Uterus (tissue), 4 donors: ENCODE results near the gene ELMO2. TPM values are rescaled to one million over a fixed set of nuclear protein-coding genes. Genes with fewer than 3 reads are reported as not detected.

ENCODE experiments used
- DNase-seq, 2 donors: peaks; one replicate each; pipeline ENCODE4 v3.0.0-alpha.2; 2019 to 2020
- H3K27ac ChIP-seq, 2 donors: fragments of 200-600 bp; sonication (generic); 1 replicate in 1 of 2; 2 replicates in 1 of 2; pipeline ENCODE4 v1.5.1; 2016 to 2018
- H3K27me3 ChIP-seq, 2 donors: fragments of 200-600 bp; sonication (generic); one replicate each; pipeline ENCODE4 v1.5.1; 2018 to 2019; ENCODE audit warnings: control low read depth in 1 of 2
- H3K36me3 ChIP-seq, 2 donors: fragments of 200-600 bp; sonication (generic); one replicate each; pipeline ENCODE4 v1.5.1; 2019; ENCODE audit warnings: control low read depth in 1 of 2
- H3K4me1 ChIP-seq, 2 donors: fragments of 200-600 bp; sonication (generic); one replicate each; pipeline ENCODE4 v1.5.1; 2018 to 2019; ENCODE audit warnings: control low read depth in 1 of 2
- H3K4me3 ChIP-seq, 2 donors: fragments of 200-600 bp; sonication (generic); 1 replicate in 1 of 2; 2 replicates in 1 of 2; pipeline ENCODE4 v1.5.1; 2018 to 2019; ENCODE audit warnings: mild to moderate bottlenecking in 1 of 2
- H3K9me3 ChIP-seq, 2 donors: fragments of 200-600 bp; sonication (generic); one replicate each; pipeline ENCODE4 v1.5.1; 2019; ENCODE audit warnings: control low read depth in 1 of 2
- CTCF ChIP-seq, 4 experiments: fragments of 200-600 bp in 2 of 4; fragments of 450-650 bp in 2 of 4; sonication (generic) in 2 of 4; IDR thresholded peaks; one replicate each; pipeline ENCODE4 v1.5.1; 2016 to 2019; ENCODE audit warnings: antibody characterized with exemption in 4 of 4, mild to moderate bottlenecking in 2 of 4, moderate library complexity in 1 of 4
- POLR2A ChIP-seq, 2 donors: fragments of 450-650 bp; IDR thresholded peaks; one replicate each; pipeline ENCODE4 v1.6.1; 2016; ENCODE audit warnings: antibody characterized with exemption in 2 of 2, mild to moderate bottlenecking in 1 of 2, moderate library complexity in 1 of 2
- intact Hi-C: fragments of 100-400 bp; cut with DNase I; formaldehyde crosslinking; loops from one replicate; pipeline ENCODE4 v1.15.1; 2023; ENCODE audit warnings: low total_unique reads
- total RNA-seq, 4 donors: library from RNA; depleted of rRNA in 3 of 4; stranded (reverse); fragments of >200 nt in 3 of 4; gene quantifications; one replicate each; pipeline versions ENCODE4 v1.1.0 to v1.2.4, GENCODE V29; 2014 to 2023
- donor health status: DM: yes; HTN: yes; CAD: no.

Gene ELMO2
- total RNA-seq, 4 donors from 2014 or later, result 18.5 to 112 (median 57.2) TPM

GRCh38 chr20:46322641-46323040 is 83.8 kb downstream of the ELMO2 start:
- TF ChIP-seq CTCF (IDR thresholded peaks at IDR 0.05), result no peak
- TF ChIP-seq POLR2A (IDR thresholded peaks at IDR 0.05), result no peak
- Histone ChIP-seq H3K36me3 (no peaks in the 10 kb centered on the region), H3K4me3 (no peak overlapping the region), H3K4me1 (no peaks in the 10 kb centered on the region), H3K27ac (no peak overlapping the region), H3K9me3 (no peaks in the 10 kb centered on the region), H3K27me3 (no peaks in the 10 kb centered on the region)
- DNase-seq, result no peak
- intact Hi-C loops, result no loop called here

GRCh38 chr20:46317685-46318177 is 88.7 kb downstream of the ELMO2 start:
- intact Hi-C loops, result no loop called here
- DNase-seq, result no peak
- Histone ChIP-seq H3K4me3 (no peak overlapping the region), H3K36me3 (no peaks in the 10 kb centered on the region), H3K27ac (no peak overlapping the region), H3K4me1 (peaks cover 0 to 2% of the 10 kb centered on the region in 2 donors), H3K27me3 (peaks cover 5 to 24% of the 10 kb centered on the region in 2 donors), H3K9me3 (no peaks in the 10 kb centered on the region)
- TF ChIP-seq POLR2A (IDR thresholded peaks at IDR 0.05), result no peak
- TF ChIP-seq CTCF (IDR thresholded peaks at IDR 0.05), result no peak

GRCh38 chr20:46316984-46317684 is 89.3 kb downstream of the ELMO2 start:
- no peak for DNase-seq
- Histone ChIP-seq H3K9me3 (no peaks in the 10 kb centered on the region), H3K27ac (no peak overlapping the region), H3K4me3 (no peak overlapping the region), H3K4me1 (peaks cover 0 to 6% of the 10 kb centered on the region in 2 donors), H3K27me3 (peaks cover 9 to 30% of the 10 kb centered on the region in 2 donors), H3K36me3 (no peaks in the 10 kb centered on the region)
- intact Hi-C loops, result no loop called here
- TF ChIP-seq POLR2A (IDR thresholded peaks at IDR 0.05) (no peak), CTCF (IDR thresholded peaks at IDR 0.05) (no peak)

Other genes starting within 250 kb of the ELMO2 start
- under 1 TPM in 2 of 4 donors, not detected in 2; 0.48 to 0.49 TPM for gene CDH22, start 98.1 kb downstream of the ELMO2 start, total RNA-seq
- 10 to 100 TPM in 1 of 4 donors, 1 to 10 TPM in 3; 1.3 to 19.6 (median 5.8) TPM for gene ZNF334, start 106.9 kb upstream of the ELMO2 start, total RNA-seq
- gene OCSTAMP, start 144.0 kb upstream of the ELMO2 start, total RNA-seq, result not detected
- gene SLC13A3, start 244.8 kb upstream of the ELMO2 start, total RNA-seq, result 1 to 10 TPM in 2 of 4 donors, under 1 TPM in 1, not detected in 1; under 0.01 to 4.2 (median 4.2) TPM